ENCODE data around the gene NINJ2.

DNA sequence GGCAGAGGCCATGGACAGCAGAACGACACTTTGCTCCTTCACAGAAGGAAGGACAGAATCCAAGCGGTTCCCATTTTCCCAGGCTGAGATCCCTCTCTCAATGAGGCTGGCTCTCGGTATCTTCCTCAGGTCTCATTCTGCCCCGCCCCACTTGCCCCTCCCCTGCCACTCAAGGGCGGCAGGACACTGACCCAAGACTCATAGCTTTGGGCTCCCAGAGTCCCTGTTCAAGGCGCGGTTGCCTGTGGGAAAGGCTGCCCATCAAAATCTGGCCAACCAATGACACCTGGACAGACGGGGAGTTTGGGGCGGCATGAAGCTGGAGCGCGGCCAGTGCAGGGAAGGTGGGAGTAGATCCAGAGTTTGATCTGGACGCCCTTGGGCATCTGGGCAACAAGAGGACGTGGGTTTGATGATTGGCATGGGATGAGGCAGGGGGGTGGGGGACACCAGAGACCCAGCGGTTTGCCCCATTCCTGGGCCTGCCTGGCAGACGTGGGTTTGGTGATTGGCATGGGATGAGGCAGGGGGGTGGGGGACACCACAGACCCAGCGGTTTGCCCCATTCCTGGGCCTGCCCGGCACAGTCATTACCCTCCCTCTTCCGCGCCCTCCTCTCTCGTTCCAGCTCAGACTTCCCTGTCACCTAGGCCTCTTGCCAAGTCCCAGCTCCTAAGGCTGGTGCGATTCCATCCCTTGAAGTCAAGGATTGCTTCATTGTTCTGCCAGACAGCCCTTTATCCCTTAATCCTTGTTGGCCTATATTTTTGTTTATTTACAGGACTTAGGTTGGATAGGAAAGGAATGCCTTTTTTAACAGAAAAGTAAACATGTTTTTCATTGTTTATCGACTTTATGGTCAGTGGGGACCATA, 92.1 kb downstream of the NINJ2 start:
- TF ChIP-seq, protein P1, sequence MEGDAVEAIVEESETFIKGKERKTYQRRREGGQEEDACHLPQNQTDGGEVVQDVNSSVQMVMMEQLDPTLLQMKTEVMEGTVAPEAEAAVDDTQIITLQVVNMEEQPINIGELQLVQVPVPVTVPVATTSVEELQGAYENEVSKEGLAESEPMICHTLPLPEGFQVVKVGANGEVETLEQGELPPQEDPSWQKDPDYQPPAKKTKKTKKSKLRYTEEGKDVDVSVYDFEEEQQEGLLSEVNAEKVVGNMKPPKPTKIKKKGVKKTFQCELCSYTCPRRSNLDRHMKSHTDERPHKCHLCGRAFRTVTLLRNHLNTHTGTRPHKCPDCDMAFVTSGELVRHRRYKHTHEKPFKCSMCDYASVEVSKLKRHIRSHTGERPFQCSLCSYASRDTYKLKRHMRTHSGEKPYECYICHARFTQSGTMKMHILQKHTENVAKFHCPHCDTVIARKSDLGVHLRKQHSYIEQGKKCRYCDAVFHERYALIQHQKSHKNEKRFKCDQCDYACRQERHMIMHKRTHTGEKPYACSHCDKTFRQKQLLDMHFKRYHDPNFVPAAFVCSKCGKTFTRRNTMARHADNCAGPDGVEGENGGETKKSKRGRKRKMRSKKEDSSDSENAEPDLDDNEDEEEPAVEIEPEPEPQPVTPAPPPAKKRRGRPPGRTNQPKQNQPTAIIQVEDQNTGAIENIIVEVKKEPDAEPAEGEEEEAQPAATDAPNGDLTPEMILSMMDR (conservative IDR thresholded peaks at IDR 0.05; ENCODE audit: low read length): no peak
- no peak for TF ChIP-seq EZH2phosphoT487 (IDR thresholded peaks at IDR 0.05; ENCODE audit: borderline replicate concordance)
